Liver (tissue), 3 donors: ENCODE measurements around the gene SEMA3C.

Source experiments
- FOXA1 ChIP-seq: IDR thresholded peaks from 2 replicates; pipeline ENCODE4 v1.6.1; 2016; ENCODE audit warnings: antibody characterized with exemption
- GABPA ChIP-seq, 2 donors: IDR thresholded peaks in 1 of 2; conservative IDR thresholded peaks in 1 of 2; 2 replicates each; pipeline ENCODE4 v1.6.1; 2016; ENCODE audit warnings: antibody characterized with exemption in 2 of 2, mild to moderate bottlenecking in 1 of 2, moderate library complexity in 1 of 2
- RAD21 ChIP-seq, 2 donors: IDR thresholded peaks; 2 replicates each; pipeline ENCODE4 v1.6.1; 2016; ENCODE audit warnings: antibody characterized with exemption in 2 of 2, mild to moderate bottlenecking in 2 of 2
- TF ChIP-seq, protein P1 (sequence below): fragments of 150-350 bp; IDR thresholded peaks from 2 replicates; pipeline ENCODE4 v1.5.1; 2017; ENCODE audit warnings: improper control_type of control experiment, low read depth, low read length; ENCODE audit not compliant: missing input control
- donor health status: healthy.
- donor health status: healthy.

DNA sequence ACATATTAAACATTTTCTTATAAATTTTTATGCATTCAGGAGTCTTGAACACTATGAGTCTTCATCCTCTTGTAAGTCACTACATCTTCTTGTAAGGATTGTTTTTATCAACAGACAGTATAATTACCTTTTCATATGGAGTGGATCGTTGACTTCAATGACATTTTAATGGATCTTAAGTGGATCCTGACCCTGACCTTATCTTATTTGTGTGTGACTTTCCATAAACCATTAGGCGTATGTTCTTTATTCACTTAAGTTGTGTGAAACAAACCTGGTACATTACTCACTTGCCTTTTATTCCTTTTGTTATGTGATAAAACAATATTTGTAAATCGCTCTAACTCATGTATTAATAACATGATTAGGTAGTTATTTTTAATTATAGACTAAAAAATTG, 18.5 kb upstream of the SEMA3C start:
- TF ChIP-seq, protein P1, sequence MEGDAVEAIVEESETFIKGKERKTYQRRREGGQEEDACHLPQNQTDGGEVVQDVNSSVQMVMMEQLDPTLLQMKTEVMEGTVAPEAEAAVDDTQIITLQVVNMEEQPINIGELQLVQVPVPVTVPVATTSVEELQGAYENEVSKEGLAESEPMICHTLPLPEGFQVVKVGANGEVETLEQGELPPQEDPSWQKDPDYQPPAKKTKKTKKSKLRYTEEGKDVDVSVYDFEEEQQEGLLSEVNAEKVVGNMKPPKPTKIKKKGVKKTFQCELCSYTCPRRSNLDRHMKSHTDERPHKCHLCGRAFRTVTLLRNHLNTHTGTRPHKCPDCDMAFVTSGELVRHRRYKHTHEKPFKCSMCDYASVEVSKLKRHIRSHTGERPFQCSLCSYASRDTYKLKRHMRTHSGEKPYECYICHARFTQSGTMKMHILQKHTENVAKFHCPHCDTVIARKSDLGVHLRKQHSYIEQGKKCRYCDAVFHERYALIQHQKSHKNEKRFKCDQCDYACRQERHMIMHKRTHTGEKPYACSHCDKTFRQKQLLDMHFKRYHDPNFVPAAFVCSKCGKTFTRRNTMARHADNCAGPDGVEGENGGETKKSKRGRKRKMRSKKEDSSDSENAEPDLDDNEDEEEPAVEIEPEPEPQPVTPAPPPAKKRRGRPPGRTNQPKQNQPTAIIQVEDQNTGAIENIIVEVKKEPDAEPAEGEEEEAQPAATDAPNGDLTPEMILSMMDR: no peak
- no peak for TF ChIP-seq GABPA (IDR thresholded peaks at IDR 0.05 in 1 of 2, conservative IDR thresholded peaks at IDR 0.05 in 1 of 2)
- no peak for TF ChIP-seq RAD21 (IDR thresholded peaks at IDR 0.05)
- TF ChIP-seq FOXA1: no peak
